ENCODE results near the gene GNGT2. TPM values are rescaled to one million over a fixed set of nuclear protein-coding genes. Genes with fewer than 3 reads are reported as not detected.
A peak's percentile ranks its signal among the peaks of the same experiment; 100 is the strongest.

The GNGT2 gene
- total RNA-seq, 4 donors from 2014 or later: 0.97 to 2.2 (median 2.1) TPM; not detected in 1

- Histone ChIP-seq H3K9me3 (no peaks in the 10 kb centered on the region), H3K4me3 (peak within 1 kb of the TSS; percentile 61 to 68 (median 64)), H3K4me1 (peaks cover 12 to 22% (median 21%) of the 10 kb centered on the region in 4 donors), H3K27ac (replicated peaks in 1 of 4) (peak within 1 kb of the TSS in 1 of 4 donors; percentile 59), H3K27me3 (peaks cover 0 to 20% (median 4%) of the 10 kb centered on the region in 4 donors), H3K36me3 (no peaks in the 10 kb centered on the region)
- TF ChIP-seq POLR2A (IDR thresholded peaks at IDR 0.05; ENCODE audit: low read depth) (no peak), EP300 (IDR thresholded peaks at IDR 0.05) (no peak), POLR2AphosphoS5 (IDR thresholded peaks at IDR 0.05) (peak; percentile 57 to 67)
- TF ChIP-seq, protein P1, sequence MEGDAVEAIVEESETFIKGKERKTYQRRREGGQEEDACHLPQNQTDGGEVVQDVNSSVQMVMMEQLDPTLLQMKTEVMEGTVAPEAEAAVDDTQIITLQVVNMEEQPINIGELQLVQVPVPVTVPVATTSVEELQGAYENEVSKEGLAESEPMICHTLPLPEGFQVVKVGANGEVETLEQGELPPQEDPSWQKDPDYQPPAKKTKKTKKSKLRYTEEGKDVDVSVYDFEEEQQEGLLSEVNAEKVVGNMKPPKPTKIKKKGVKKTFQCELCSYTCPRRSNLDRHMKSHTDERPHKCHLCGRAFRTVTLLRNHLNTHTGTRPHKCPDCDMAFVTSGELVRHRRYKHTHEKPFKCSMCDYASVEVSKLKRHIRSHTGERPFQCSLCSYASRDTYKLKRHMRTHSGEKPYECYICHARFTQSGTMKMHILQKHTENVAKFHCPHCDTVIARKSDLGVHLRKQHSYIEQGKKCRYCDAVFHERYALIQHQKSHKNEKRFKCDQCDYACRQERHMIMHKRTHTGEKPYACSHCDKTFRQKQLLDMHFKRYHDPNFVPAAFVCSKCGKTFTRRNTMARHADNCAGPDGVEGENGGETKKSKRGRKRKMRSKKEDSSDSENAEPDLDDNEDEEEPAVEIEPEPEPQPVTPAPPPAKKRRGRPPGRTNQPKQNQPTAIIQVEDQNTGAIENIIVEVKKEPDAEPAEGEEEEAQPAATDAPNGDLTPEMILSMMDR (IDR thresholded peaks at IDR 0.05): peak in 1 of 3 experiments; percentile 10
- DNase-seq (ENCODE audit: extremely low spot score): no peak
- 9% methylated on average over 18 of the region's 58 CpGs for WGBS
- intact Hi-C loops (cut with DNase I): loop anchor here (2.0 kb wide), 1 partner anchor 38 kb away; no protein-coding TSS in a partner anchor
Observed at GRCh38 chr17:49230636-49231562, 20.5 kb upstream of the GNGT2 start, which contains the start of gene PHOSPHO1. PHOSPHO1 (minus strand) TSS chr17:49230787; CDS start chr17:49226691, 4,096 bp downstream.

- 8% methylated on average over 12 of the region's 36 CpGs for WGBS
- intact Hi-C loops (cut with DNase I): loop anchor here (2.0 kb wide), 1 partner anchor 37 kb away; no protein-coding TSS in a partner anchor
- Histone ChIP-seq H3K4me1 (peaks cover 12 to 25% (median 22%) of the 10 kb centered on the region in 4 donors), H3K4me3 (peak overlapping the region; percentile 61 to 68 (median 64)), H3K9me3 (no peaks in the 10 kb centered on the region), H3K27me3 (peaks cover 0 to 29% (median 8%) of the 10 kb centered on the region in 4 donors), H3K36me3 (no peaks in the 10 kb centered on the region), H3K27ac (replicated peaks in 1 of 4) (peak overlapping the region in 1 of 4 donors; percentile 59)
- TF ChIP-seq EP300 (IDR thresholded peaks at IDR 0.05) (no peak), POLR2AphosphoS5 (IDR thresholded peaks at IDR 0.05) (no peak), POLR2A (IDR thresholded peaks at IDR 0.05; ENCODE audit: low read depth) (no peak)
- TF ChIP-seq, protein P1 (IDR thresholded peaks at IDR 0.05): no peak
- no peak for DNase-seq (ENCODE audit: extremely low spot score)
Observed at GRCh38 chr17:49229805-49230600, 19.6 kb upstream of the GNGT2 start.

GRCh38 chr17:49229076-49229804 lies 18.9 kb upstream of the GNGT2 start:
- Histone ChIP-seq H3K36me3 (no peaks in the 10 kb centered on the region), H3K27ac (replicated peaks in 1 of 4) (no peak overlapping the region), H3K4me1 (peaks cover 19 to 33% (median 29%) of the 10 kb centered on the region in 4 donors), H3K9me3 (no peaks in the 10 kb centered on the region), H3K4me3 (peak overlapping the region in 2 of 4 donors; percentile 61 to 67), H3K27me3 (peaks cover 0 to 37% (median 15%) of the 10 kb centered on the region in 4 donors)
- intact Hi-C loops (cut with DNase I): no loop called here
- no peak for DNase-seq (ENCODE audit: extremely low spot score)
- 45% methylated on average over 6 of the region's 6 CpGs for WGBS
- no peak for TF ChIP-seq POLR2AphosphoS5 (IDR thresholded peaks at IDR 0.05)
- no peak for TF ChIP-seq POLR2A (IDR thresholded peaks at IDR 0.05; ENCODE audit: low read depth)
- TF ChIP-seq EP300 (IDR thresholded peaks at IDR 0.05): no peak

DNA sequence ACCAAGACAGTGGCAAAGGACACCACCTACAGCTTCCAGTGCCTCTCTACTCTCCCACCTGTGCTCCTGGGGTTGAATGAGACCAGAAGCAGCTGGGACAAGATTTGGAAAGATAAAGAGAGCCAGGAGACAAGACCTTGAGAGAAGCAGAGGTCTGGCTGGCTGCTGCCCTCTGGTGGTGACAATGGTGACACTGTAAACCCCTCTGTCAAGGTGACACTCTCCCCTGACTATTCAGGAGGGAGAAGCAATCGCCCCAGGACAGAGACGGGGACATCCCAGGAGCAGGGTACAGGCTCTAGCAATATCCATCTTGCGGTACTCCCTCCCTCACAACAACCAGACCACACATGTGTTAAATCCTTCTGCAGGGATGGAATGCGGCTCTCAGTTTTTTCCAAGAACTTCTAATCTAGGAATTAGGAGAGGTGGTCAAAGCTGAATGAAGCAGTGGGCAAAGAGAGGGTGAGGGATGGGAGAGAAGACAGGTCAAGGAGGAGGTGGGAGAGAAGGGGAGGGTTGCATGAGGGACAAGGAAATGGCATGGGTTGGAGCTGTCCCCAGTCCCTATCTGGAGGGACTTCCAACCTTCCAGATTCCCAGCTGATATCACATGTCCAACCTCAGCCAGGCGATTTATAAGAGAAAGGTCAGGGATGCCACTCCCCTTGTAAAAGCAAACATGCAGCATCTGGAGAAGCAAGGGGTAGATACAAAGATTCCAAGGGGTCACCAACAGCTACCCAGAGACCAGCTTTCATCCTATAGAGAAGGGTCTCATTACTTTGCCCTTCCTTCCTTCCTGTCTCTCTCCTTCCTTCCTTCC lies 17.3 kb upstream of the GNGT2 start:
- Histone ChIP-seq H3K27me3 (peaks cover 0 to 53% (median 23%) of the 10 kb centered on the region in 4 donors), H3K9me3 (no peaks in the 10 kb centered on the region), H3K36me3 (peaks cover 0 to 3% (median 0%) of the 10 kb centered on the region in 4 donors), H3K4me1 (peaks cover 30 to 49% (median 41%) of the 10 kb centered on the region in 4 donors), H3K4me3 (no peak overlapping the region), H3K27ac (replicated peaks in 1 of 4) (no peak overlapping the region)
- WGBS: 29% methylated on average over 5 of the region's 5 CpGs
- intact Hi-C loops (cut with DNase I): loop anchor here (2.0 kb wide), 1 partner anchor 49 kb away; no protein-coding TSS in a partner anchor
- DNase-seq (ENCODE audit: extremely low spot score): no peak
- TF ChIP-seq, protein P1 (IDR thresholded peaks at IDR 0.05): peak; percentile 75 to 83 (median 75)
- TF ChIP-seq EP300 (IDR thresholded peaks at IDR 0.05): no peak
